PFSK-1 (cell line): Measurements from ENCODE around the gene COL24A1.

Source experiments
- FOXP2 ChIP-seq: optimal IDR thresholded peaks from 2 replicates; pipeline ENCODE3; 2011; ENCODE audit warnings: borderline replicate concordance, control low read depth, inconsistent platforms; ENCODE audit not compliant: insufficient read depth; ENCODE audit errors: extremely low read length, extremely low read depth
- POLR2AphosphoS5 ChIP-seq: IDR thresholded peaks from 2 replicates; pipeline ENCODE4 v1.6.1; 2012; ENCODE audit warnings: low read depth, mild to moderate bottlenecking, control low read depth, low read length, moderate library complexity
- REST ChIP-seq, 2 experiments: IDR thresholded peaks; 2 replicates each; pipeline versions ENCODE4 v1.6.1 to v1.8.0; 2011 to 2012; ENCODE audit warnings: low read depth in 2 of 2, low read length in 2 of 2, control low read depth in 1 of 2, inconsistent platforms in 1 of 2, mild to moderate bottlenecking in 1 of 2, moderate library complexity in 1 of 2; ENCODE audit not compliant: insufficient read depth in 1 of 2
- SIN3A ChIP-seq: IDR thresholded peaks from 2 replicates; pipeline ENCODE4 v1.6.1; 2012; ENCODE audit warnings: mild to moderate bottlenecking, low read length, moderate library complexity, borderline replicate concordance; ENCODE audit not compliant: insufficient read depth
- TAF1 ChIP-seq: IDR thresholded peaks from 2 replicates; pipeline ENCODE4 v1.6.1; 2012; ENCODE audit warnings: low read length, control low read depth, borderline replicate concordance; ENCODE audit not compliant: insufficient read depth

DNA sequence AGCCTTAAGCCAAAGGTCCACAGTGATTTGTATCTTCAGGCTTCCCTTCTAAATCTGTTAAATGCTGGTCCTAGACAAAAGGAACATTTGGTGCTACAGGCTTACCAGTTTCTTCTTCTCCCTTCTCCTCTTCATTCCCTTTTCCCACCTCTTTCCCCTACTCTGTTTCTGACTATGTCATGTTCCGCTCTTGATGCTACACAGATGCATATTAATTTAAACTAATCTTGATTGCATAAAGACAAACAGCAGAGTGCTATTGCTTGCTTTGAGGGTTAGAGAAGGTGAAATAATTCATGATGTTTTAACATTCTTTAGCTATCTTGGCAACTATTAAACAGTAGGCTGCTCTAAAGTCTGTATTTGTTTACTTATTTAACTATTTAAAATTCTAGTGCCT is 34.3 kb upstream of the COL24A1 start:
- TF ChIP-seq POLR2AphosphoS5, result no peak
- TF ChIP-seq TAF1, result no peak
- no peak for TF ChIP-seq REST (IDR thresholded peaks at IDR 0.05; ENCODE audit: insufficient read depth in 1 of 2, low read depth in 2 of 2, low read length in 2 of 2)
- no peak for TF ChIP-seq SIN3A
- no peak for TF ChIP-seq FOXP2
